ENCODE results near the gene CDK13. TPM values are rescaled to one million over a fixed set of nuclear protein-coding genes. Genes with fewer than 3 reads are reported as not detected.

Gene CDK13
- total RNA-seq, 2 experiments from 2014 or later = 46.5 to 48.7 TPM

Other genes starting within 250 kb of the CDK13 start
- gene MPLKIP, start 184.4 kb downstream of the CDK13 start, total RNA-seq = 10 to 100 TPM; 34.4 to 35.1 TPM
- gene SUGCT, start 184.7 kb downstream of the CDK13 start, total RNA-seq = not detected